GM12801 (cell line): ENCODE data around the gene MX2.

ENCODE experiments used
- TF ChIP-seq, protein P1 (sequence below): IDR thresholded peaks from one replicate; pipeline ENCODE4 v1.5.1; 2011; ENCODE audit warnings: control low read depth; ENCODE audit not compliant: insufficient read length; ENCODE audit errors: extremely low read depth

The MX2 gene

DNA sequence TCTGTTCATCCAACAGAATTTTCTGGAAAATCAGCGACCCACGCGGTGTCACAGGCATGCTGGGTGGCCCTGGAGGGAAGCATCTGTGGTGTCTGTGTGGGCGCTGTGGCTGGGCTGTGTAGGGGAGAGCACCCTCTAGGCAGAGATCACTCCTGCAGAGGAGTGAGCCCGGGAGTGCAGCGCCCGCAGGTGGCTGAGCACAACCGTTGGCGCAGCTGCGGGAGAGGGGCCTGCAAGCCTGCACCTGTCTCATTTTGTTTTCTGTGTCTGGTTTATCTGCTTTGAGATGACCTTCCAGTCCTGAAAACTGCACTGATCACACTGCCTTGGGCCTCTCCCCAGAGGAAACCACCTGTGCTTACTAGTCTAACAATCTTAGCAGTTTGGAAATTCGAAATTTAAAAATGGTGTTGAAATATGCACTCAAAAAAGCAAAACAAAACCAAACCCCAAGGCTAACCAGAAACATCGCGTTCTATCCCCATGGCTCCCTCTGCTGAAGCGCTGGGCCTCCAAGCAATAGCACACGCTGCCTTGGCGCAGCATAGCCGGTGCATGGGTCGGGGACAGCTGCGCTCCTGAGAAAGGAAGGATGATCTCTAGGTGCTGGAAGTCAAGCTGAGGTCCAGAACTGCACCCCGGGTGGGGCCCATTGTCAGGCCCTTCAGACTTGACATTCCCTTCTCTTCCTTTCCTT lies 40.5 kb upstream of the MX2 start:
- TF ChIP-seq, protein P1, sequence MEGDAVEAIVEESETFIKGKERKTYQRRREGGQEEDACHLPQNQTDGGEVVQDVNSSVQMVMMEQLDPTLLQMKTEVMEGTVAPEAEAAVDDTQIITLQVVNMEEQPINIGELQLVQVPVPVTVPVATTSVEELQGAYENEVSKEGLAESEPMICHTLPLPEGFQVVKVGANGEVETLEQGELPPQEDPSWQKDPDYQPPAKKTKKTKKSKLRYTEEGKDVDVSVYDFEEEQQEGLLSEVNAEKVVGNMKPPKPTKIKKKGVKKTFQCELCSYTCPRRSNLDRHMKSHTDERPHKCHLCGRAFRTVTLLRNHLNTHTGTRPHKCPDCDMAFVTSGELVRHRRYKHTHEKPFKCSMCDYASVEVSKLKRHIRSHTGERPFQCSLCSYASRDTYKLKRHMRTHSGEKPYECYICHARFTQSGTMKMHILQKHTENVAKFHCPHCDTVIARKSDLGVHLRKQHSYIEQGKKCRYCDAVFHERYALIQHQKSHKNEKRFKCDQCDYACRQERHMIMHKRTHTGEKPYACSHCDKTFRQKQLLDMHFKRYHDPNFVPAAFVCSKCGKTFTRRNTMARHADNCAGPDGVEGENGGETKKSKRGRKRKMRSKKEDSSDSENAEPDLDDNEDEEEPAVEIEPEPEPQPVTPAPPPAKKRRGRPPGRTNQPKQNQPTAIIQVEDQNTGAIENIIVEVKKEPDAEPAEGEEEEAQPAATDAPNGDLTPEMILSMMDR = no peak

DNA sequence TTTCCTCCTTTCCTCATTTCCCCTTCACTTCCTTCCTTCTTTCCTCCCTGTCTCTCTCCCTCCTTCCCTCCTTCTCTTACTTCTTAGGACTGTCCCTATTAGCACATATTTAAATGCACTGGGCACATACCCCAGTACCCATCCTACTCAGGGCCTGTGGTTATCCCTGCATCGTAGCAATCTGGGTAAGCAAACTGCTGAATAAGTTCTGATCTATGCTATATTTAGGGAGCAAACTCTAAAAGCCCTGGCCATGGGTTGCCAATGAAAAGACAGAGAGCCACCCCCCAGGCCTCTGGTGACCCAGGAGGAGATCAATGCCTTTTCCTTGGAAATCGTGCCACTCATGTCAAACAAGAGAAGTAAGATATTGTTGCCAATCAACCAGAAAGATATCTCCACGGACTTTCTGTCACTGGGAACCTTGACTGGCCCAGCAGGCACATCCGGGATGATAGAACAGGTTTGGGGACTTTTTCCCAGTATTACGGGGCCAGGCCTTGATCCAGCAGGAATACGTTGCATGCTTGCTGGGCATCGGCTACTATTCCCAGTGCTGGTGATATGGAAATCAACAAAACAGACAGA lies 39.8 kb upstream of the MX2 start:
- TF ChIP-seq, protein P1 = no peak

DNA sequence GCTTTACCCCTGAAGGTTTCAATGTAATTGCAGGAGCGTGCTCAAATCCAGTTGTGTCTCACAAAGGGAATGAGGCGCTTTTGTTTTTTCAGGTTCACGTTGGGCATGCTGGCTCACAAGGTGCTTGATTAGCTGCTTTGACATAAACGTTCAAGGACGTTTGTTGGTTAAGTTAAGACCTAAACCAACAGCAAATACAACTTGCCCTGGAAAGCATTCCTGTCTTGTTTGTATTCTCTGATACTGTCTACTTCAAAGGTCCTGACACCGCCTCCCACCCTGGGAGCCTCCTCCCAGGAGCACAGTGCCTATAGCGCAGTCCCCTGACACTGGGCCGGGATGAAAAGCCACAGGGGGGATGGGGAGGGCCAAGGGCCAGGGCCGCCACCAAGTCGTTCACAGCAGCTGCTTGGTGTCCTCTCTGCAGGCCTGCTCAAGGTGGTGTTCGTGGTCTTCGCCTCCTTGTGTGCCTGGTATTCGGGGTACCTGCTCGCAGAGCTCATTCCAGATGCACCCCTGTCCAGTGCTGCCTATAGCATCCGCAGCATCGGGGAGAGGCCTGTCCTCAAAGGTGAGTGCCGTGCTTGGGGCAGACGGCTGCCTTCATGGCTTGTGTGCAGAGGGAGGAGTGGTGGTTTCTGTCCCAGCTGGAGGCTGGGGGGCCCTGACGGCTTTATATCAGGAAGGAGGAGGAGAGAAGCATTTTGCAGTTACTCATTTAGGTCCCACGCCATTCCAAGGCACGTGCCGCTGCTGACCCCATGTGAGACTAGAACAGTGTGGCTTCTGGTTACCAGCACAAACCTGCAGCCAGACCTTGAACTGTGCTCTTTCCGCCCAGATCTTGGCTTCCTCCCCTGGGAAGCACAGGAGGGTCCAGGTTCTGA lies 39.1 kb upstream of the MX2 start:
- TF ChIP-seq, protein P1 = no peak

DNA sequence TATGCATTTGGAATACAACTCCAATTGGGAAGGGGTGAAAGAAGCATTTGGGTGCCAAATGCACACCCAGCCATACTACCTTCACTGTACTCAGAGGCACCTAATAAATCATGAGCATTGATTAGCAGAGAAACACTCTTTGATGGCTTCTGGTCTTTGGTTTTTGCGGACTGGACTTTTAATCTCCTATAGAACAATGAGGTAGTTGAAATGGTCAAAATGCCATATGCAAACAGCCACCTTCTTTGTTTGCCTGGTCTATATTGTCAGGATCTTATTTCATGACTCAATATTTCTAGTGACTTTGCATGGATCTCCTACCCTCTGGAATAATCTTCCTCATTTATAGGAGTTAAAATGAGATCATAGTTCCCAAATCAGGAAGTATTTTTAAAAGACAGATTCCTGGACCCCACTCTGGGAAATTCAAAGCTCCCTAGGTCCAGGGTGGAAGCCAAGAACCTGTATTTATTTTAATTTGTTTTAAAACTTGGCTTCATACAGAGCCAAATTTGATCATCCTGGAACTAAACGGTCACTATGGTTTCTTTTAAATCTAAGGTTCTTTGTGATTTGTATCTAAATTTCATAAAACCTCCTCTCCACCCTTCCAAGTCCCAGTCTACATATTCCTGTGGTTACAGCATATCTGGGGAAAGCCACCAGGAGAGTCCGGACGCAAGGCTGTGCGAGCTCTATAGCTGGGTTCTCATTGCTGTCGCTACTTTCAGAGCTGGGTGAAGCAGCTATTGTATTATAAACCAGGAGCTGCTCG lies 36.5 kb upstream of the MX2 start:
- TF ChIP-seq, protein P1 = no peak

DNA sequence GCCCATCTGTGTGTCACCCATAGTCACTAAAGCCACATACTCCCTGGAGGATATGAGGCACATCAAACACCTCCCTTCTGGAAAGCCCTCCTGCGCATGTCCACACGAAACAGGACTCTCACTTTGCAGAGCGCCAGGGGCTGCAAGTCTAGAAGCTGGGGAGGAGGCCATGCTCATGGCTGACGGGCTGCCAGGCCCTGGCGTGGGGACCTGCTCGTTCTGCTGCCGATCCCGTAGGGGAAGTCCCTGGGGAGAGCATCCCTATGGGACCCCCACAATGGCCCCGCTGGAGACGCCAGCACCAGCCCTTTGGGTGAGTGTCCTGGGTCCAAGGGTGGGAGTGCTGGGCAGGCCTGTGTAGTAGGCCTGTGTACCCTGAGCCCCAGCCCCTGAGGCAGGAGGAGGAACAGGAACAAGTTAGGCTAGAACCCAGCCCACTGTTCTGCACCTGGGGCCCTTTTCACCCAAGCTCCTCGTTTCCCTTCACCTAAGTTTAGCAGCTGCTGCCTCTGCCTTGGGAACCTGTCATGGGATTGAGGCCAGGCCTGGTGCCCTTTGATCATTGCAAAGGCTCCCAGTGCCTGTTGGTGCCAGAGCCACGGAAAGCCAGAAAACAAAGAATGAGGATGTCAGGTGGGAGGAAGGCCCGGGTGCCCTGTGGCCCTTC lies 35.3 kb upstream of the MX2 start:
- TF ChIP-seq, protein P1 = no peak

DNA sequence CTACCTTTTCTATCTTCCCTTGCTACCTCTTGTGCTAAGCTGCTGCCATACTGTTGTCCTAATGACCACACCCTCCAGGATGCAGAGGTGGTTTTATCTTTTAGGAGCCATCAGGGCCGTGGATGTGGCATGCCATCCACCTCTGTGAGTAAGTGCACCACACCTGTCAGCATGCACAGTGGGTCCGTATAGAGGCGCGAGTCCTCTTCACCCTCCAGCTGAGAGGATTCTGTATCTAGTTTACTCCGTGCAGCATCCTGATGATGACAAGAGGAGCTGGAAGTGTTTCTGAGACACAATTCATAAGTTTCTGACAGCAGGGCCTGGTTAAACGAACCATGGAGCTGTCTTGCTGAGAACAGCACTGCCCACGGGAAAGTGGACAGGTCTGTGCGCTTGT lies 34.1 kb upstream of the MX2 start:
- TF ChIP-seq, protein P1 = no peak
